GM21528 (cell line): Measurements from ENCODE around the gene LARGE2.

Source experiments
- ATAC-seq: cut with Tn5 transposase; IDR thresholded peaks from one replicate; pipeline ENCODE4 v1.9.1; 2021; ENCODE audit warnings: mild to moderate bottlenecking, moderate library complexity; ENCODE audit not compliant: unreplicated experiment, low FRiP score

The LARGE2 gene

DNA sequence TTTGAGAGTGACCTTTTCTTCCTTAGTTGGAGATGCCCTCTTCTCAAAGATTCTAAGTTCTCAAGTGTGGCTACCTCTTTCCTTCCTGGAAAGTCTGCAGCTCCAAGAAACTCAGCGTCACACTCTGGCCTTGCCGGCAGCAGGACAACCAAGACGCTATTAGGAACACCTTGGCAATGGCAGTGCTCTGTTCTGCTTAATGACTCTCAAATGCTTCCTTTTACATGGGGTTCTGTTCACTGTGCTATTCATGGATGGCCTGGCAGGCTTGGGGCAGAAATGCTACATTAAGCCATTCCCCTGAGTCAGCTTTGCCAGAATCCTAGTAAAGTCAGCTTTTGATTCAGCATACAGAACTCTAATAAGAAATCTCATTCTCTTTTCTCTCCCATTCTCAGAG, 25.9 kb downstream of the LARGE2 start:
- ATAC-seq: no peak

DNA sequence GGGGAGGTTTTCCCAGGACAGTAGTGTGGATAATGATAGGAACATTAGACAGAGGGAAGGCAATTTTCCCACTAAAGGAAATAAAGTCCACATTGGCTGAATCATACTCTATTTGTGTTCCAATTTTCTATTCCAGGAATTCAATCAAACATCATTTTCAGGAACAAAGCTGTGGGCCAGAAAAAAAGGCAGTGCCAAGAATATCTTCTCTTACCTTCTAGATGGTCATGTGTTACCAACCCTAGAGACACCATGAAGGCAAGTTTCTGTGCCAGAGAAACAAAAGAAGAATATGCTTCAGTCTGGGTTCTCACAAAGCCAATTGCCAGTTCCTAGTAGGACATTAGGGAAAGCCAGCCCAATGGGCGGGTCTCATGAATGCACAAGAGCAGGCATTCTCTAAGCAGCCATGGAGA, 27.5 kb downstream of the LARGE2 start:
- ATAC-seq: no peak

DNA sequence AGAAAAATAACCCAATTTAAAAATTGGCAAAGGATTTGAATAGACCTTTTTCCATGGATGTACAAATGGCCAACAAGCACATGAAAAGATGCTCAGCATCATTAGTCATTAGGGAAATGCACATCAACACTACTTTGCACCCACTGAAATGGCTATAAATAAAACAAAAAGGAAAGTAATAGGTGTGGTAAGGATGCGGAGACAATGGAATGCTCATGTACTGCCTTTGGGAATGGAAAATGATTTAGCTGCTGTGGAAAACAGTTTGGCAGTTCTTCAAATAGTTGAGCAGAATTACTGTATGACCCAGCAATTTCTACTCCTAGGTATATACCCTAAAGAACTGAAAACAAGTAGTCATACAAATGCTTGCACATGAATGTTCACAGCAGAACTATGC, 37.4 kb downstream of the LARGE2 start:
- ATAC-seq: no peak

DNA sequence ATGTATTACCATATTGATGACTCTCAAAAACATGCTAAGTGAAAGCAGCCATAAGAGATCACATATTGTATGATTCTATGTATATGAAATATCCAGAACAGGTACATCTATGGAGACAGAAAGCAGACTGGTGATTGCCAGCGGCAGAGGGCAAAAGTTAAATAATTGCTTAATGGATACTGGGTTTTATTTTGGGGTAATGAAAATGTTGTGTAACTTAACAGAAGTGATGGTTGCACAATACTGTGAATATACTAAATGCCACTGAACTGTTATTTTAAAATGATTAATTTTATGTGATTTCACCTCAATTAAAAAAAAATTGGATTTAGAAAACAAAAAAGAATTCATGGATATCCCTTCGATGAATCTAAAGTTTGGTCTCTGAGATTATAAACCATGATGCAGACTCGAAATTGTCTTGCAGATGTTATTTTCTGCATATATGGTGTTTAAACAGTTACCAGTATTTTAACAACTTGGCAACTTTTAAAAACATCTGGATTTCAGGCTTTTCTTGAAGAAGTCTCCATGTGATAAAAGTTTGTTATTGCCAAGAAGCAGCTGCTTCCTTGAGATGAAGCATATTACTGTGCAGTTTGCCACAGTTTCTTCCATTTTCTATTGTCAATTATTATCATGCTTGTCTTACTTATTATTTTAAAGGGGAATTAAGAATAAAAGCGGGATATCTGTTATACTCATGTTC, 38.1 kb downstream of the LARGE2 start:
- ATAC-seq: no peak

DNA sequence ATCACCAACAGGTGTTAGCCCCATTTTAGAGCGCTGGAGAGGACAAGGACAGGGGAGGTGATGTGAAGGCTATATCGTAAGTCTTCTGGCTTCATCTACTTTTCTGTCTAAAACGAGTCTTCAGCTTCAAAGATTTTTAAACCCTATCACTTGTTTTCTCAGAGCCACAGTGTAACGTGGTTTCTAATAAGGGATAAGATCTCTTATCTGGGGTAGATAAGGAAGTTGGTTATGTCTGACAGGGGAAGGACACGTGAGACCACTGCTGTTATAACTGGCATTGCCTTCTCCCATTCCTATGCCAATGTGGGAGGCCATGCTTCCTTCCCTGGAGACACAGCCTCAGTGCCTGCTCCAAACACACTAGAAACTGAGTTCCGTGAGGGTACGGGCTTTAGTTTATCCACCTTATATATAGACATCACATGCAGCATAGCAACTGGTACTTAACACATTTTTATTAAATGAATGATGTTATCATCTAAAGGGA, 39.3 kb downstream of the LARGE2 start:
- no peak for ATAC-seq

DNA sequence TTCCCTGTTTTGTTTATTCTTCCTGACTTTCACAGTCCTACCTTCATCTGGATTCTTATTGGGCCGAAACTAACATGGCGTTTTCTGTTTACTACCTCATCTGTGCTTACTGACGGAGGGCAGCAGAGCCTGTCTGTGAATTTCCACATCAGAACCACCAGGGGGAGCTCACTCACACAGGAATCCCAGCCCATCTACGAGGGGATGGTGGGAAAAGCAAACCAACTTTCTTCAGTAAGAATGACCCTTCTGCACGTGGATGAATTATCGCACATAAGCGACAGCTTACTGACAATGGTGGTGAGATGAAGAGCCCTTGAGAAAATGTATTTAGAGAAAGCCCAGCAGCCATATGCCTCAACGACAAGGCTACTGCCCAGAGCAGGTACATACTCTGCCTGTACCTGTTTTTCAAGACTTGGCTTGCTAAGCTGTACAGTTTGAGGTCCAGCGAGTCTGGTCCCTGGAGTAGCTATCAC, 42.5 kb downstream of the LARGE2 start:
- ATAC-seq: no peak

DNA sequence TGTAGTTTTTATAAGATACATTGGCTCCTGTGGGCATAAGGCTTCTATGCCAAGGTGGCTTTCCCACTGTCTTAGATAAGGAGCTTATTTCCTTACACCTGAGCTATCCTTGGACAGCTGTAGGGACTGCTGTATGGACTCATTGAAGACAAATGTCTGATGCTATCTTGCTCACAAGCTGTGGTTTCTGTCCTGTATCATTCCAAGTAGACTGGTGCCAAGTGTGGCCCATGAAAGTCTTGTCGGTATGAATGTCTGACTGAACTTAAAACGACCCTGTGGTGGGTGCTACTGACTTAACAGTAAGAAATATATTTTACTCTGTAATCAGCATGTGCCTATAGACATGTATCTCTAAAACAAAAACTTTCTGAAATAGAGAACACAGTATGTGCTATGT, 45.0 kb downstream of the LARGE2 start:
- no peak for ATAC-seq

DNA sequence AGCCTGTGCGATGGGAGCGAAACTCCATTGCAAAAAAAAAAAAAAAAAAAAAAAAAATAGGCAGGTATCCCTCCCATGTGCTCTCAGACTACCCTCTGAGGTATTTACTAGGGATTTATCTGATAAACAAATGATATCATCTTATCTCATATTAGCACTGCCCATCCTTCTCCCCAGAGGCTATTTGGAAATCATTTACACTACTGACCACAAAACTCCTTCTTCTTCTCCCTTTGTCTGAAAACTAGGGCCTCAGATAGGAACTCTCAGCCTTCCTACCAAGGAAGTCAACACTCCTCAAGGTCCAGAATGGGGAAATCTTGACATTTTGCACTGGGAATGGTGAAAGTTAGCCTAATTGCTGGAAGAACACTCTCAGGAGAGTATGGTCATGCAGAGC, 46.4 kb downstream of the LARGE2 start:
- no peak for ATAC-seq

DNA sequence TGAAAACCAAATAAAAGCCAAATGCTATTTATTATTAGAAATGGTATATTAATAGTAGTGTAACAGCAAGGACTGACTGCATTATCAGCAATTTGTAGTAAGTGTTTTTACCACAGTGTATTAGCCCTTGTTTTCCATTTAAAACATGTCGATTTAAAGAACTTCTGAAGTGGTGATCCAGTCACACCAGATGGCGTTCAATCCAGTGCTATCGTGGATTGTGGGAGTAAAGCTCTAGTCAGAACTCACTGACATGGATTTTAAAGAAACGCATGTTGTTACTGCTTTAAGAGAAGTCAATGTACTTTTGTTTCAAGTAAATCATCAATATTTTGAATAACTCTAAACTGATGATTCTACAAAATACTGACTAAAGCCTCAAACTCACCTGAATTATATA, 51.1 kb downstream of the LARGE2 start:
- ATAC-seq: no peak

DNA sequence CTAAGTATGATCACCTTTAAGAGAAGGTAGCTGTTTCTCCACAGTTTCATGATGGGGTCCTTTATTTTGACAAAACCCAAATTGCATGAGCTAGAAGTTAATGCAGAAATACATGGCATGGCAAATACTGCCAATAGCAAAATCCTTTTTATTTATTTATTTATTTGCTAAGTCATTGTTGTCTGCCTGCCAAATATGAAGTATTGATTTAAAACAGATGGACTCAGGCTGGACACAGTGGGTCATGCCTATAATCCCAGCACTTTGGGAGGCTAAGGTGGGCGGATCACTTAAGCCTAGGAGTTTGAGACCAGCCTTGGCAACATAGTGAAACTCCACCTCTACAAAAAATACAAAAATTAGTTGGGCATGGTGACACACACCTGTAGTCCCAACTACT, 52.4 kb downstream of the LARGE2 start:
- no peak for ATAC-seq
